Urinary bladder (tissue), 4 donors: ENCODE data around the gene PKP4. TPM values are rescaled to one million over a fixed set of nuclear protein-coding genes. Genes with fewer than 3 reads are reported as not detected.

ENCODE experiments used
- DNase-seq: peaks from one replicate; pipeline ENCODE4 v3.0.0-alpha.2; 2015; ENCODE audit errors: extremely low spot score
- H3K27ac ChIP-seq: one replicate; pipeline ENCODE4 v1.5.1; 2013; ENCODE audit warnings: low read depth, mild to moderate bottlenecking, moderate library complexity
- H3K36me3 ChIP-seq: one replicate; pipeline ENCODE4 v1.6.1; 2013; ENCODE audit warnings: mild to moderate bottlenecking, moderate library complexity; ENCODE audit not compliant: insufficient read depth
- H3K4me1 ChIP-seq: one replicate; pipeline ENCODE4 v1.6.1; 2013; ENCODE audit warnings: mild to moderate bottlenecking, moderate library complexity; ENCODE audit not compliant: insufficient read depth
- H3K4me3 ChIP-seq: one replicate; pipeline ENCODE4 v1.5.1; 2013; ENCODE audit warnings: low read depth, low read length
- WGBS: extraction: QIAGEN DNeasy Blood & Tissue Kit; methylation state at CpG from one replicate; pipeline ENCODE4 v1.1.7; 2013; 5-methylcytosine and 5-hydroxymethylcytosine counted together
- polyA plus RNA-seq: library from polyadenylated mRNA; stranded (reverse); fragments of 200-250 nt; gene quantifications from one replicate; pipeline ENCODE4 v1.2.3, GENCODE V29; 2013
- total RNA-seq: library from RNA; depleted of rRNA; stranded (reverse); fragments of >200 nt; gene quantifications from one replicate; pipeline ENCODE4 v1.2.3, GENCODE V29; 2014
- donor health status: healthy with polysubstance abuse.
- donor health status: healthy.

The PKP4 gene
- total and polyA plus RNA-seq, 2 donors, result 23.7 to 83.4 TPM

DNA sequence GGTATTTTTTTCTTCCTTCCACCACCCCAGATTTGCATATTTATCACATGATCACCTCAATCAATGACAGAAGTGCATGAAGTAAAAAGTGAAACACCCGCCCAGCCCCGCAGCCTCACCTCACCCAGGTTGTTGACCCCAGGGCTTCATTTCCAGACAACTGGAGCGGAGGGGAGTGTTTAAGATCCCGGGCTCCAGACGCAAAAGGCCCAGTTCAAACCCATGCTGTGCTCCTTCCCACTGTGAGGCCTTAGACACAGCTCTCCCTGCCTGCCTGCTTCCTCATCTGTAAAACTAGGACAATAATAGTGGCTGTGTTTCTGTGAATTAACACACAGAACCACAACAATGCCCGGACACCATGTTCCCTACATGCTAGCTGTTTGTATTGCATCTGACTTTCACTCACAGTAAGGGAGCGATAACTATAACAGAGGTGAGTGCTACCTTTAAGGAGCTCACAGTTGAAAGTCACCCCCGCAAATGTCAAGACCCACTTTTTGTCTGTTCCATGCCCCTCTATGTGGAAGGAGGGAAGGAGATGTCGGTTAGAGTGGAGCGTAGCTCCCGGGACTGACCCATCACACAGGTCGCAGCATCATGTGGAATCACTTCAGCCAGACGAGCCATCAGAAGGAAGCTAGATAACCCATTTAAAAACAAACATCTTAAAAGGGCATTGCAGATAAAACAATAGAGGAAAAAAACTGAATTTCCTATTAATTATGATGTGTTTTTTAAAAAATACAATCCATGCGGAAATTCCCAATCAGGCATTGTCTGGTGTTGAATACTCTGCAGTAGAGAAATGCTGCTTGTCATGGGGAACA, 260.8 kb downstream of the PKP4 start:
- Histone ChIP-seq H3K4me3 (no peak overlapping the region), H3K36me3 (no peaks in the 10 kb centered on the region), H3K4me1 (no peaks in the 10 kb centered on the region), H3K27ac (no peak overlapping the region)
- no peak for DNase-seq
- WGBS, result 88% methylated on average over 14 of the region's 14 CpGs

- DNase-seq, result no peak
- H3K27ac ChIP-seq, result no peak overlapping the region
These were observed 261.4 kb downstream of the PKP4 start for GRCh38 chr2:158718196-158718585.

GRCh38 chr2:158718851-158719250, 262.1 kb downstream of the PKP4 start:
- Histone ChIP-seq H3K36me3 (no peaks in the 10 kb centered on the region), H3K27ac (no peak overlapping the region), H3K4me3 (no peak overlapping the region), H3K4me1 (no peaks in the 10 kb centered on the region)
- WGBS, result 94% methylated on average over 5 of the region's 5 CpGs
- DNase-seq, result no peak

More at GRCh38 chr2:158718196-158718585, 261.4 kb downstream of the PKP4 start:
- no peaks in the 10 kb centered on the region for H3K36me3 ChIP-seq
- H3K4me3 ChIP-seq, result no peak overlapping the region
- H3K4me1 ChIP-seq, result no peaks in the 10 kb centered on the region

DNA sequence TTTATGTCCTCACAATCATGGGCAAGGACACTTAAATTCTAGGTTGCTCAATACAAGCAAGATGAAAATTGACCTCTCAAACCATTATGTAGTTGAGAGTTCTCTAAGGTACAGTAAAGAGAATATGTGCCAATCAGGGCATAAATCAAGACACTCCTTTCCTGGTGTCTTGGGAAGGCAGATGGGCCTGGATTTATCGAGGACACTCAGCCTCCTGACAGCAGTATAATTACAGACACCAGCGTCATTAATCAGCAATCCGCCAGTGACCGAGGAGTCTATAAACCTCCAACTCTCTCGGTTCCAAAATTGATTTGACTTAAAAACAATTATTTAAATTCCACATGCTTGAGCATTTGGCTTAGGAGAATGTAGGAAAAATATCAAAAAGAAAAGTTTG, 262.7 kb downstream of the PKP4 start:
- DNase-seq, result no peak
- whole genome bisulfite sequencing, result 90% methylated on average over 5 of the region's 5 CpGs

GRCh38 chr2:158722266-158723105, 265.7 kb downstream of the PKP4 start:
- Histone ChIP-seq H3K36me3 (no peaks in the 10 kb centered on the region), H3K27ac (no peak overlapping the region), H3K4me3 (no peak overlapping the region), H3K4me1 (no peaks in the 10 kb centered on the region)
- 88% methylated on average over 9 of the region's 9 CpGs for WGBS
- no peak for DNase-seq

More for the DNA sequence above, 262.7 kb downstream of the PKP4 start:
- Histone ChIP-seq H3K36me3 (no peaks in the 10 kb centered on the region), H3K27ac (no peak overlapping the region), H3K4me3 (no peak overlapping the region), H3K4me1 (no peaks in the 10 kb centered on the region)

DNA sequence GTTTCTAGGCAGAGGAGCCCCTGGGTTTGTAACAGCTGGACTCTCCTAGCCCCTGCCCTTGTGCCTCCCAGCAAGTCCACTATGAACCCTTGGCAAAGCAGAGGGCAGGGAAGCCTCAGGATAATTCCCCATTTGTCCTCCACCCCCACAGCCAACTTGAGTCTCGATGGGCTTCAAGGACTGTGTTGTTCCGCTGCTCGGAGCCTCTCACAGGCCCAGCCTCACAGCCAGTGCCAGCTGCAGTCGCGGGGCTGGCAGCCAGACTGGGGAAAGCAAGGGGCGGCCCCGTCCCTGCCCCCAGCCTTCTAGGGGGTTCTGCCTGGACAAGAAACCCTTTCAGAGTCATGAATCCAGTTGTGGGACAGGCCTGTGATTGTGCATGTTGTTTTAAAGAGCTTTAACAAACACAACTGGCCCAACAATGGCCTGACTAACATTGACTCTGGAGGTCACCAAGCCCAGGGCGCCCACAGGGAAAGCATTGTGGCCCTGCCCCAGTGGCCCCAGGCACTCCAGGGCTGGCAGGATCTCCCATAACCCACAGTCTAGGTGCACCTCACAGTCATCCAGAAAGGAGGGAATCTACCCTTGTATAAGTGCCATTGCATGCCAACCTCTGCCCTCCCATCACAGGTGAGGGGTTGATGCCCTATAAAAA, 266.6 kb downstream of the PKP4 start:
- WGBS, result 84% methylated on average over 8 of the region's 8 CpGs
- no peak overlapping the region for H3K4me3 ChIP-seq
- H3K4me1 ChIP-seq, result no peaks in the 10 kb centered on the region
- H3K27ac ChIP-seq, result no peak overlapping the region
- no peak for DNase-seq
- H3K36me3 ChIP-seq, result no peaks in the 10 kb centered on the region

DNA sequence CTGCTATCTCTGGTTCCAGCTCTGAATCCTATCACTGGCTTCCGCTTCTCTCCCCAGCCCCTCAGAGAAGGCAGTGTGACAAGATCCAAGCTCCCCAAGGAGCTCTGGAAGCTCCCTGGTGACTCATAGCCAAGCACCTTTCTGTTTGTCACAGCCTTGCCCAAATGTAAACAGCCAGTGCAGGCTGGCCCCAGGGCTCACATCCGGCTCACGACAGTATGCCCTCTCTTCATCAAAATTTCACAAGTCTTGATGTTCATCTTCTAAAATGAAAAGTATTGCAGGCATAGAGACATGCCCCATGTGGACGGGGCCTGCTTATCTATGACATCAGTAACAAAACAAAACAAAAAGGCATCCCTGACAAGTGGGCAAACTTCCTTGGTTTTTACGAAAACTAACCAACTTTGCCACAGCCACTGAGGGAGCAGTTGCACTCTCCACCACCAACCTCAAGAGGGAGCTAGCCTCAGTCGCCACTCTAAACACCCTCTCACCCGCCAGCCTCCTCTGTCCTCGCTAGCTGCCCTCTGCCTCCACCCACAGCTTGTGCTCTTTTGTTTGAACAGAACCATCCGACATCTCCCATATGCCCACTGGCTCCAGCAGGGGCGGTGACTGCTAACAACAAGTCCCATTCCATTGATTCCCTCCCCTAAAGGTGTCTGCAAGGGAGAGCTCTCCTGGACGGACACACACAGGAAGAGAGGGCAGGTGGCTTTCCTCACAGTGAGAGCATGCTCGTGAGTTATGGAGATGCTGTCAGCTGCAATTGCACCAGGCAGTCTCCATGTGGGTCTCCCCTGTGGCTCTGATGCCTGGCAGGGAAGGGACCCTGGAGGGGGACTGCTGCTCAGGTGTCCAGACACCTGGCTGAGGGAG, 267.4 kb downstream of the PKP4 start:
- Histone ChIP-seq H3K36me3 (no peaks in the 10 kb centered on the region), H3K27ac (no peak overlapping the region), H3K4me3 (no peak overlapping the region), H3K4me1 (no peaks in the 10 kb centered on the region)
- WGBS, result 83% methylated on average over 12 of the region's 12 CpGs
- no peak for DNase-seq

- DNase-seq, result no peak
- no peak overlapping the region for H3K4me3 ChIP-seq
- no peaks in the 10 kb centered on the region for H3K4me1 ChIP-seq
- no peak overlapping the region for H3K27ac ChIP-seq
- H3K36me3 ChIP-seq, result no peaks in the 10 kb centered on the region
- 59% methylated on average over 8 of the region's 8 CpGs for WGBS
These were observed 268.1 kb downstream of the PKP4 start for GRCh38 chr2:158724803-158725381.

- no peak overlapping the region for H3K27ac ChIP-seq
- DNase-seq, result no peak
- 67% methylated on average over 7 of the region's 7 CpGs for WGBS
- H3K4me3 ChIP-seq, result no peak overlapping the region
- no peaks in the 10 kb centered on the region for H3K36me3 ChIP-seq
- H3K4me1 ChIP-seq, result no peaks in the 10 kb centered on the region
These were observed 268.7 kb downstream of the PKP4 start for GRCh38 chr2:158725441-158725891.

DNA sequence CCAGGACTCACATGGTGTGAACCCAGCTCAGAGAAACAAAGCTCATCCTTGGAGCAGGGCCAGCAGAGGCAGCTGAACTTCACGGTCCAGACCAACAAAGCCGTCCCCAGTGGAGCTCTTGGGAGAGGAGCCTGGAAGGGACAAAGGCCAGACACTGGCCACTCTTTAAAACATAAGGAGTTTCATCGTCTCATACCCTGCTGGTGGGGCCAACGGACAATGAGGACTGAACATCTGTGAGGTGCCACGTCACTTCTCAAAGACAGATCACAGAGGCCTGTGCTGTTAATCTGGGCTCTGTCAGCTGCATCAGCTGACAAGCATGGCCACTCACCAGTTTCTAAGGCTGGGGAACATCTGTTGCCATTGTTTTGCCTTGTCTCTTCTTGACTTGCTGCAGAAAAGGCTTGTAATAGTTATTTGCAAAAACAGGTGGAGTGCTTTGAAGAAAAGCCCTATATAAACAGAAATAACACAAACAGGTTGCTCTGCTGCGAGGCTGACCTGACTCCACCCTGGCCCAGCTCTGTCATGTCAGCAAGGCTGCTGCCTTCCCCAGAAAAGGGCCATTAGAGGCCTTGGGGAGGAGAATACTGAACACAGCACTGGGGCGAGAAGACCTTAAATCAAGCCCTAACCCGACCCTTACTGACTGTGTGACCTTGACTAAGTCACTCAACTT, 270.3 kb downstream of the PKP4 start:
- 55% methylated on average over 8 of the region's 8 CpGs for WGBS
- no peaks in the 10 kb centered on the region for H3K4me1 ChIP-seq
- H3K36me3 ChIP-seq, result no peaks in the 10 kb centered on the region
- H3K4me3 ChIP-seq, result no peak overlapping the region
- DNase-seq, result no peak
- no peak overlapping the region for H3K27ac ChIP-seq

DNA sequence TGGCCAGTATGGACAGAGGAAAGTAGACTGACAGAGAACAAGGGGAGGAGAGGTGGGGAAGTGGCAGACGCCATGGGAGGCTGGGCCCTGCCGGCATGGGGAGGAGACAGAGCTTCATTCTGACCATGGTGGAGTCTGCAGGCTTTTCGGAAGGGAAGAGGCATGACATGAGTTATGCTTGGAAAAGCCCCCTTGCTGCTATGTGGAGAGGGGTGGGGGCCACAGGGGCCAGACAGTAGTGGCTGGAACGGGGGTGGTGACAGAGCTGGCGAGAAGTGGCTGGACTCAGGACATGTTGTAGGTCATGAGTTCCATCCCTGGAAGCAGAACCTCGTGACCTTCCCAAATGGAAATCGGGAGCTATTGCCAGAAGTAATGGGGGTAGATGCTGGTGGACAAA, 271.7 kb downstream of the PKP4 start:
- no peaks in the 10 kb centered on the region for H3K36me3 ChIP-seq
- no peak overlapping the region for H3K27ac ChIP-seq
- no peaks in the 10 kb centered on the region for H3K4me1 ChIP-seq
- WGBS, result 81% methylated on average over 7 of the region's 7 CpGs
- DNase-seq, result no peak
- no peak overlapping the region for H3K4me3 ChIP-seq

- no peaks in the 10 kb centered on the region for H3K4me1 ChIP-seq
- no peak overlapping the region for H3K27ac ChIP-seq
- DNase-seq, result no peak
- H3K4me3 ChIP-seq, result no peak overlapping the region
- WGBS, result 97% methylated on average over 5 of the region's 5 CpGs
- no peaks in the 10 kb centered on the region for H3K36me3 ChIP-seq
These were observed 272.7 kb downstream of the PKP4 start for GRCh38 chr2:158729451-158729850.
